ENCODE data around the gene EIF4G2. TPM values are rescaled to one million over a fixed set of nuclear protein-coding genes. Genes with fewer than 3 reads are reported as not detected.

Gene EIF4G2
- total RNA-seq, 1 donor from 2014 or later = 528 TPM

- TF ChIP-seq, protein P1, sequence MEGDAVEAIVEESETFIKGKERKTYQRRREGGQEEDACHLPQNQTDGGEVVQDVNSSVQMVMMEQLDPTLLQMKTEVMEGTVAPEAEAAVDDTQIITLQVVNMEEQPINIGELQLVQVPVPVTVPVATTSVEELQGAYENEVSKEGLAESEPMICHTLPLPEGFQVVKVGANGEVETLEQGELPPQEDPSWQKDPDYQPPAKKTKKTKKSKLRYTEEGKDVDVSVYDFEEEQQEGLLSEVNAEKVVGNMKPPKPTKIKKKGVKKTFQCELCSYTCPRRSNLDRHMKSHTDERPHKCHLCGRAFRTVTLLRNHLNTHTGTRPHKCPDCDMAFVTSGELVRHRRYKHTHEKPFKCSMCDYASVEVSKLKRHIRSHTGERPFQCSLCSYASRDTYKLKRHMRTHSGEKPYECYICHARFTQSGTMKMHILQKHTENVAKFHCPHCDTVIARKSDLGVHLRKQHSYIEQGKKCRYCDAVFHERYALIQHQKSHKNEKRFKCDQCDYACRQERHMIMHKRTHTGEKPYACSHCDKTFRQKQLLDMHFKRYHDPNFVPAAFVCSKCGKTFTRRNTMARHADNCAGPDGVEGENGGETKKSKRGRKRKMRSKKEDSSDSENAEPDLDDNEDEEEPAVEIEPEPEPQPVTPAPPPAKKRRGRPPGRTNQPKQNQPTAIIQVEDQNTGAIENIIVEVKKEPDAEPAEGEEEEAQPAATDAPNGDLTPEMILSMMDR (conservative IDR thresholded peaks at IDR 0.05; ENCODE audit: low read depth, low read length) = no peak
- DNase-seq (ENCODE audit: low read depth) = no peak
- H3K4me3 ChIP-seq (ENCODE audit: low read depth, low read length) = no peak overlapping the region
These were observed 33.9 kb downstream of the EIF4G2 start for GRCh38 chr11:10774811-10775210.

GRCh38 chr11:10771457-10771856, 37.3 kb downstream of the EIF4G2 start:
- DNase-seq (ENCODE audit: low read depth) = no peak
- TF ChIP-seq, protein P1 (conservative IDR thresholded peaks at IDR 0.05; ENCODE audit: low read depth, low read length) = no peak
- H3K4me3 ChIP-seq (ENCODE audit: low read depth, low read length) = no peak overlapping the region

DNA sequence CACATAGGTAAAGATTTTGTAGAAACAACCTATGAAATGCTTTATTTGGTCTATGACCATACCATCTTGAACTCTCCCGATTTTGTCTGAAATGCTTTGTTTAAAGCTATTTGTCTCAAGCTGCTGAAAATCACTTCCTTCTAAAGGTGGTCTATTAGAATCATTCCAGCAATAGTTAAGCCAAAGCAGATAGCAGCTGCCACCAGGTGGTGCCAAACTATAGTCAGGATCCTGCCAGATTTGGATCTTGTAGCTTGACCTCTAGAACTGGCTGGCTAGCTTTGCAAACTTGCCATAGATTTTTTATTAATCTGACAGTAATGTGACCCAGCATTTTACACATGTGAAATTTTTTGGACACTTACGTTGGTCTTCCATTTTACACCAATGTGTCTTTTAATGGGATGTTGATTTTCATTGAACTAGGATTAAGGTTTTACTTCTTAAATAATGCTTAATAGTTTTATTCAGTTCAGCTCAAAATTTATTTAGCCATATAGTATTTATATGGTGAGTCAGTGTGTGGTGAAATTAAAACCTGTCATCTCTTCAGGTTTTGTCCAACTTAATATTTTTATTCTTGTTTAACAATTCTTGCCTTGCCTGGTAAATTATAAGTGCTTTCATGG, 38.0 kb downstream of the EIF4G2 start:
- no peak for DNase-seq (ENCODE audit: low read depth)
- no peak overlapping the region for H3K4me3 ChIP-seq (ENCODE audit: low read depth, low read length)
- TF ChIP-seq, protein P1 (conservative IDR thresholded peaks at IDR 0.05; ENCODE audit: low read depth, low read length) = peak; percentile 95

DNA sequence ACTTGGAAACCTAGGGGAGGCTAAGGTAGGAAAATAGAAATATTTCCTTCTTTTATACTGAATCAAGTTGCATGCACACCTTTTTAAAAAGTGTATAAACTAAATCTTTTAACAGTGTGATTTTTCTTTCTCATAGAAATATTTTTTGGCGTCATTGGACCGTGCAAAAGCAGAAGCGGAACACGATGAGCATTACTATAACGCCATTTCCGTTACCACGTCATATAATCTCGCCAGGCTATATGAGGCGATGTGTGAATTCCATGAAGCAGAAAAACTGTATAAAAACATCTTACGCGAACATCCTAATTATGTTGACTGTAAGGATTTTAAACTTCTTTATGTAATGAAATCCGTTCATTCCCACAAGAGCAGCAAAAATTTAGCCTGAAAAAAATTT, 44.3 kb downstream of the EIF4G2 start:
- DNase-seq (ENCODE audit: low read depth) = no peak
- H3K4me3 ChIP-seq (ENCODE audit: low read depth, low read length) = no peak overlapping the region
- TF ChIP-seq, protein P1 (conservative IDR thresholded peaks at IDR 0.05; ENCODE audit: low read depth, low read length) = no peak

DNA sequence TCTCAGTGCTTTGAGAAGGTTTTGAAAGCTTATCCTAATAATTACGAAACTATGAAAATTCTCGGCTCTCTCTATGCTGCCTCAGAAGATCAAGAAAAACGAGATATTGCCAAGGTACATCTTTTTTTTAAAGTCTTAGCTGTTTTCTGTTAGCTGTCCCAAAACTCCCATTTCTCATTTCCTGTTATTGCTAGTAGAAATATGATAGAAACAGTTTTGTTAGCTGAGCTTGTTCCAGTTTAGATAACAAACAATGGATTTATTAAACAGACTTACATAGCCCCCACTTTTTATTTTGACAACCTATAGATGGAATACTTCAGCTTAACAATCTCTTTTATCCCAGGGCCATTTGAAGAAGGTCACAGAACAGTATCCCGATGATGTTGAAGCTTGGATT, 45.0 kb downstream of the EIF4G2 start:
- DNase-seq (ENCODE audit: low read depth) = no peak

DNA sequence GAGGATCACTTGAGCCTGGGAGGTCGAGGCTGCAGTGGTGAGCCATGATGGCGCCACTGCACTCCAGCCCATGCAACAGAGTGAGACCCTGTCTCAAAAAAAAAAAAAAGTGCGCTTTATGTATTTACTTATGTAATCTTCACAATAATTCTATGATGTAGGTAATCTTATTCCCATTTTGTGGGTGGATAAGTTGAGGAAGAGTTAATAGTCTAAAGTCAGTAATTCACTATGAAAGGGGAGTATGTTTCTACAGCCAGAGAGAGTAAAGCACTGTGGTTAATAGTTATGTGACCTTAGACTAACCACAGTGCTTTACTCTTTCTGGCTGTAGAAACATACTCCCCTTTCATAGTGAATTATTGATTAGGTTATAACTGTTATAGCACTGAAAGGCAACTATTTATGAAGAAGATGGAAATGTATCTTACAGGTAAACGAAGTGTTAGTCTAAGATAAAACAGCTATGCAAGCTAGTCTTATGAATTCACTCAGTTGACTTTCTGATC, 45.8 kb downstream of the EIF4G2 start:
- TF ChIP-seq, protein P1 (conservative IDR thresholded peaks at IDR 0.05; ENCODE audit: low read depth, low read length) = no peak
- DNase-seq (ENCODE audit: low read depth) = no peak
- no peak overlapping the region for H3K4me3 ChIP-seq (ENCODE audit: low read depth, low read length)

More for the DNA sequence above, 45.0 kb downstream of the EIF4G2 start:
- TF ChIP-seq, protein P1 (conservative IDR thresholded peaks at IDR 0.05; ENCODE audit: low read depth, low read length) = no peak
- no peak overlapping the region for H3K4me3 ChIP-seq (ENCODE audit: low read depth, low read length)

DNA sequence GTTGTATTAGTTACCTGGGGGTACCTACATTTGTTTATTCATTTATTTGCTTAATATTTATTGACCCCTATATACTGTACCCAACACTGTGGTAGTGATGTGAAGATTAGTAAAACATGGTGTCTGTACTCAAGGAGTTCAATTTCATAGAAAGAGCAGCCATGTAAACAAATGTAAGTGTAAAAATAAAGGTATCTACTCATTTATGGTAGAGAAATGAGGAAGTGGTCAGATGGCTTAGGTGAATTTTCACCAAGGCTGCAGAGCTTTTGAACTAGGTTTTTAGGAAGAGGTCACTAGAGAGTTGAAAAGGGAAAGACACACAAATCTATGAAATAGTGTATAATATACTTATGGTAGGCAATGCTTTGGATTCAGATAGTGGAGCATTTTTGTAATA, 46.5 kb downstream of the EIF4G2 start:
- no peak for DNase-seq (ENCODE audit: low read depth)
- TF ChIP-seq, protein P1 (conservative IDR thresholded peaks at IDR 0.05; ENCODE audit: low read depth, low read length) = no peak
- no peak overlapping the region for H3K4me3 ChIP-seq (ENCODE audit: low read depth, low read length)

All from epithelial cell of proximal tubule (primary cell).